Thyroid gland (tissue), 4 donors: ENCODE data around the gene TRMO. TPM values are rescaled to one million over a fixed set of nuclear protein-coding genes. Genes with fewer than 3 reads are reported as not detected.

Source experiments
- DNase-seq, 2 donors: peaks; one replicate each; pipeline ENCODE4 v3.0.0-alpha.2; 2019
- H3K27ac ChIP-seq, 3 donors: fragments of 200-600 bp; sonication (generic); 1 replicate in 2 of 3; 2 replicates in 1 of 3; pipeline ENCODE4 v1.5.1; 2016 to 2019; ENCODE audit warnings: mild to moderate bottlenecking in 1 of 3, moderate library complexity in 1 of 3
- H3K27me3 ChIP-seq: fragments of 200-600 bp; sonication (generic); one replicate; pipeline ENCODE4 v1.5.1; 2019
- H3K36me3 ChIP-seq, 2 donors: fragments of 200-600 bp; sonication (generic); one replicate each; pipeline ENCODE4 v1.5.1; 2016 to 2019
- H3K4me1 ChIP-seq, 2 donors: fragments of 200-600 bp; sonication (generic); one replicate each; pipeline ENCODE4 v1.5.1; 2017 to 2019
- H3K4me3 ChIP-seq, 3 donors: fragments of 200-600 bp; sonication (generic); replicated peaks in 1 of 3; 1 replicate in 2 of 3; 2 replicates in 1 of 3; pipeline ENCODE4 v1.5.1; 2016; ENCODE audit warnings: mild to moderate bottlenecking in 1 of 3
- H3K9me3 ChIP-seq: fragments of 200-600 bp; sonication (generic); one replicate; pipeline ENCODE4 v1.5.1; 2017
- POLR2A ChIP-seq, 2 donors: fragments of 450-650 bp; IDR thresholded peaks; one replicate each; pipeline ENCODE4 v1.6.1; 2017; ENCODE audit warnings: antibody characterized with exemption in 2 of 2, mild to moderate bottlenecking in 2 of 2, moderate library complexity in 1 of 2
- WGBS, 2 donors: methylation state at CpG; one replicate each; pipeline ENCODE4 v1.1.5; 2017; 5-methylcytosine and 5-hydroxymethylcytosine counted together
- intact Hi-C: fragments of 100-400 bp; cut with DNase I; formaldehyde crosslinking; loops from one replicate; pipeline ENCODE4 v1.15.1; 2023
- total RNA-seq, 4 donors: library from RNA; depleted of rRNA; stranded (reverse); fragments of >200 nt; gene quantifications; one replicate each; pipeline ENCODE4 v1.2.3, GENCODE V29; 2016
- TF ChIP-seq, protein P1 (sequence below), 6 experiments: fragments of 200-600 bp in 3 of 6; fragments of 450-650 bp in 3 of 6; sonication (generic) in 3 of 6; IDR thresholded peaks; one replicate each; pipeline ENCODE4 v1.5.1; 2016 to 2019; ENCODE audit warnings: antibody characterized with exemption in 6 of 6, mild to moderate bottlenecking in 2 of 6, inconsistent platforms in 1 of 6, moderate library complexity in 1 of 6

Gene TRMO, protein sequence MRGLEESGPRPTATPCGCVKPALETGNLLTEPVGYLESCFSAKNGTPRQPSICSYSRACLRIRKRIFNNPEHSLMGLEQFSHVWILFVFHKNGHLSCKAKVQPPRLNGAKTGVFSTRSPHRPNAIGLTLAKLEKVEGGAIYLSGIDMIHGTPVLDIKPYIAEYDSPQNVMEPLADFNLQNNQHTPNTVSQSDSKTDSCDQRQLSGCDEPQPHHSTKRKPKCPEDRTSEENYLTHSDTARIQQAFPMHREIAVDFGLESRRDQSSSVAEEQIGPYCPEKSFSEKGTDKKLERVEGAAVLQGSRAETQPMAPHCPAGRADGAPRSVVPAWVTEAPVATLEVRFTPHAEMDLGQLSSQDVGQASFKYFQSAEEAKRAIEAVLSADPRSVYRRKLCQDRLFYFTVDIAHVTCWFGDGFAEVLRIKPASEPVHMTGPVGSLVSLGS
- total RNA-seq: 10 to 100 TPM; 56.6 to 81.6 (median 59.0) TPM

- Histone ChIP-seq H3K27ac (peak within 1 kb of the TSS; percentile 89 to 100 (median 96)), H3K4me1 (peaks cover 24 to 25% of the 10 kb centered on the region in 2 donors), H3K36me3 (no peaks in the 10 kb centered on the region), H3K4me3 (peak within 1 kb of the TSS; percentile 29 to 50 (median 45)), H3K9me3 (no peaks in the 10 kb centered on the region), H3K27me3 (no peaks in the 10 kb centered on the region)
- intact Hi-C loops: loop anchor here (5.0 kb wide), 1 partner anchor 60 kb away; the partner anchor contains the start of gene ANP32B
- DNase-seq: peak; percentile 97
- TF ChIP-seq, protein P1, sequence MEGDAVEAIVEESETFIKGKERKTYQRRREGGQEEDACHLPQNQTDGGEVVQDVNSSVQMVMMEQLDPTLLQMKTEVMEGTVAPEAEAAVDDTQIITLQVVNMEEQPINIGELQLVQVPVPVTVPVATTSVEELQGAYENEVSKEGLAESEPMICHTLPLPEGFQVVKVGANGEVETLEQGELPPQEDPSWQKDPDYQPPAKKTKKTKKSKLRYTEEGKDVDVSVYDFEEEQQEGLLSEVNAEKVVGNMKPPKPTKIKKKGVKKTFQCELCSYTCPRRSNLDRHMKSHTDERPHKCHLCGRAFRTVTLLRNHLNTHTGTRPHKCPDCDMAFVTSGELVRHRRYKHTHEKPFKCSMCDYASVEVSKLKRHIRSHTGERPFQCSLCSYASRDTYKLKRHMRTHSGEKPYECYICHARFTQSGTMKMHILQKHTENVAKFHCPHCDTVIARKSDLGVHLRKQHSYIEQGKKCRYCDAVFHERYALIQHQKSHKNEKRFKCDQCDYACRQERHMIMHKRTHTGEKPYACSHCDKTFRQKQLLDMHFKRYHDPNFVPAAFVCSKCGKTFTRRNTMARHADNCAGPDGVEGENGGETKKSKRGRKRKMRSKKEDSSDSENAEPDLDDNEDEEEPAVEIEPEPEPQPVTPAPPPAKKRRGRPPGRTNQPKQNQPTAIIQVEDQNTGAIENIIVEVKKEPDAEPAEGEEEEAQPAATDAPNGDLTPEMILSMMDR (IDR thresholded peaks at IDR 0.05): peak in 5 of 6 experiments; percentile 11 to 82 (median 68)
- peak; percentile 59 to 92 for TF ChIP-seq POLR2A (IDR thresholded peaks at IDR 0.05)
- WGBS, 2 donors: 0 to 1% methylated on average over 32 to 44 of the region's 54 CpGs
These were observed at the start of gene TRMO for GRCh38 chr9:97921959-97922724. Gene TRMO, minus strand, starts transcription at chr9:97922500. Its CDS starts 7 bp downstream, at chr9:97922493.

DNA sequence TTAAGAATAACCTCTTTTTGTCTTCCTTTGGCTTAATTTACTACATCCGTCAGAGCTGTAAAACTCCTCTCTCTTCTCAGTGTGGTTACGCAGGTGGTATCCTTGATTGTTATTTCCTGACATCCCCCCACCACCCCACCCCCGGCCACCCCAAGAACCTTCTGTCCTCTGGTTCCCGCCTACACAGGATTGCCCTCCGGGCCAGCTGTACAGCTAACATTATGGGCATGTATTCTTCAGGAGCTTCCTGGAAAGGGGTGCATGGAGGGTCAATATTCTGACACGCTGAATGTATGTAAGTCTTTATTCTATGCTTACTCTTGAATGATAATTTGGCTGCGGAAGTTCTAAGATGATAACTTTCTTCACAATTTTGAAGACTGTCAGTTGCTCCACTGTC, 47.9 kb upstream of the TRMO start:
- Histone ChIP-seq H3K4me3 (no peak overlapping the region), H3K9me3 (no peaks in the 10 kb centered on the region), H3K4me1 (no peaks in the 10 kb centered on the region), H3K27ac (no peak overlapping the region), H3K36me3 (no peaks in the 10 kb centered on the region), H3K27me3 (no peaks in the 10 kb centered on the region)
- intact Hi-C loops: no loop called here
- no peak for DNase-seq
- 65 to 76% methylated on average over 7 of the region's 7 CpGs for WGBS, 2 donors
- TF ChIP-seq POLR2A (IDR thresholded peaks at IDR 0.05): no peak
- TF ChIP-seq, protein P1 (IDR thresholded peaks at IDR 0.05): no peak

GRCh38 chr9:97969014-97969413, 46.7 kb upstream of the TRMO start:
- H3K27ac ChIP-seq: no peak overlapping the region
- intact Hi-C loops: no loop called here
- H3K4me3 ChIP-seq: no peak overlapping the region
- no peaks in the 10 kb centered on the region for H3K27me3 ChIP-seq
- 87 to 89% methylated on average over 2 of the region's 2 CpGs for WGBS, 2 donors
- no peaks in the 10 kb centered on the region for H3K36me3 ChIP-seq
- H3K4me1 ChIP-seq: no peaks in the 10 kb centered on the region
- TF ChIP-seq POLR2A (IDR thresholded peaks at IDR 0.05): no peak
- TF ChIP-seq, protein P1 (IDR thresholded peaks at IDR 0.05): no peak
- DNase-seq: no peak
- H3K9me3 ChIP-seq: no peaks in the 10 kb centered on the region

DNA sequence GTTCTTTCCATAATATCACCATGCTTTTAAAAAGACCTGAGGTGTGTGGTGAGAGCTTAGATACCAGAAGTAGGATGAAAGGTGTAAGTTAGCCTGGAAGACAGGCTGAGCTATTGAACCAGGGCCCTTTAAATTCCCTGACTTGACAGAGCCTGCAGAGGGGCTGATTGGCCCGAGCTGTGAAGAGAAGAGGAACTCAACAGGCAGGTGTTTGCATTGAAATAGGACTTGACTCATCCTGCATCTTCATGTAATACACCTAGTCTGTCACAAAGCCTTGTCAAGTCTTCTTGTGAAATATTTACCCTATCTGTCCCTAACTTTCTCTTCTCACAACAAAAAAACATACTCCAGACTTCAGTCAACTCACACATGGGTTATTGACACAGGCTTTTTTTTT, 44.2 kb upstream of the TRMO start:
- Histone ChIP-seq H3K27ac (no peak overlapping the region), H3K27me3 (no peaks in the 10 kb centered on the region), H3K4me3 (no peak overlapping the region), H3K36me3 (no peaks in the 10 kb centered on the region), H3K4me1 (no peaks in the 10 kb centered on the region), H3K9me3 (no peaks in the 10 kb centered on the region)
- WGBS, 2 donors: 29% methylated on average over 1 of the region's 1 CpG
- DNase-seq: no peak
- intact Hi-C loops: no loop called here
- no peak for TF ChIP-seq POLR2A (IDR thresholded peaks at IDR 0.05)

DNA sequence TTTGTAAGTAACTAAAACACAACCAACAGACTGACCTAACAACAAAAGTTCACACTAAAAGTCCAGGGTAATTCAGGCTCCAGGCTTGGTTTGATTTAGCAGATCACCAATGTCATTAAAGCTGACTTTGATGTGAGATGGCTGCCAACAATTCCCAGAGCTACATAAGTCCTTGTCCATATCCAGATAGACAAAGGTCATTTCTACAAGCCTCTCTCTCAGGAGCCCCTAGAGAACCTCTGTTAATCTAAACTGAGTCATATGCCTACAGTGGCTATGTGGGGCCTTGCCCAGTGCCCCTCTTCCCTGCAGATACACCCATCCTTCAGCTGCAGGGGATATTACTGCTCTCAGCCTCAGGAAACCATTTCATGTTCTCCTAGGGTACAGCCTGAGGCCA, 42.6 kb upstream of the TRMO start:
- Histone ChIP-seq H3K9me3 (no peaks in the 10 kb centered on the region), H3K27me3 (no peaks in the 10 kb centered on the region), H3K4me1 (no peaks in the 10 kb centered on the region), H3K36me3 (no peaks in the 10 kb centered on the region), H3K4me3 (no peak overlapping the region), H3K27ac (no peak overlapping the region)
- intact Hi-C loops: no loop called here
- TF ChIP-seq, protein P1 (IDR thresholded peaks at IDR 0.05): no peak
- TF ChIP-seq POLR2A (IDR thresholded peaks at IDR 0.05): no peak
- no peak for DNase-seq
